NCI-H2107 treated with DMSO at 0.1 percent for 48 hours (cell line): Measurements from ENCODE around the gene FAM153A.
"Not testable (repeated sequence)": the region's sequence is repeated elsewhere in the genome, so short reads cannot be mapped to it uniquely, and the experiment has no call there.

ENCODE experiments used
- DNase-seq: peaks from one replicate; lab custom pipeline; 2025; ENCODE audit not compliant: unreplicated experiment; lab: John Stamatoyannopoulos, UW

Gene FAM153A

DNA sequence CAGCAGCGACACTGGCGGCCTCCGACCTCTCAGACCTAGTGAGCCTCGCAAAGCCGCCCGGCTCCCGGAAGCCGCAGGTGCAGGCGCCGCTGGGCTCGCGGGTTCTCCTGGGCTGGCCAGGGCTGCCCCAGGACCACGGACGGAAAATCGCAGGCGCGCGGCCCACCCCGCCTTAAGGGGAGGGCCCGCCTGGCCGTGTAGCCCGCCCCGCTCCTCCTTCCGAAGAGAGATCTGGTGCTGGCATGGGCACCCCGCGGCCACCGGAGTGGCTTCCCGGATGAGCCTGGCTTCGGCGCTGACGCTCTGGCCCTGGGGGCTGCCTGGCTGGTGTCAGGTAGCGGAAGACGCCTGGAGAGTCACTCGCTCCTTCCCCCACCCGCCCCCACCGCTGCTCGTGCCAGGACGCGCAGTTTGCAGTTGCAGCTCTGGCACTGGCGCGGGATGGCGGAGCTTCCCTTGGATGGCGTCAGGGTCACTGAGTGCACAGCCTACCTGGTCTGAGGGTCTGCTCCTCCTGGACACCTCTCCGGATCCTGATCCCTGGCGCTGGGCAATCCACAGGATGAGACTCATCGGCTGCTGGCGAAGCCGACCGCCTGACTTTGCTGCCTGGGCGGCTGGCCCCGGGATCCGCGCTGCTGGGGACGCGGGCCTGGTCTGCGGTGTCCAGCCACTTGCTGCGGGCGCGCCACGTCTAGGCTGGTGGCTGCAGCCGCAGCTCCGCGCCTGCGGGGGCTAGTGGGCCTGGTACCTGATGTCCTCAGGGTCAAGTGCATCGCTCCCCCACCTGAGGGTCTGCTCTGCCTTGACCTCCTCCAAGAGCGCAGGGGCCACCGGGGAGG lies at the start of gene FAM153A:
FAM153A (minus strand) TSS at position 108 of the 842 bp plus-strand sequence.
- DNase-seq = not testable (repeated sequence)

DNA sequence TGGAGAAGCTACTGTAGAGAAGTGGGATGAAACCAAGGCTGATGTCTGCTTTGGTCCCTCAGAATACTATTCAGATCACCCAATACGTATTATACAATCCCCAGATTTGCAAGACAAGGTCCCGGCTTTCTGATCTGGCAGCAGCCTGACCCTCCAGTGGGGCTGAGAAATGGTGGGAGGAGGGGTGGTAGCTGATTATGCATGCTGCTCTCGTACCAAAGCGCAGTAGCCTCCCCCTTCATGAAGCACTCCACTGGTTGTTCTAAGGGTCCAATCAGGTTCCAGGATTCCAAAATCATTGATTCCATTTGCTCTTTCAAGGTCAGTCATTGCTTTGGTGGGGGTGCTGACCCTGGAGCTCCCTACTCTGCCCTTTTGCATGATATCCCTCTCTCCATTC lies 49.6 kb upstream of the FAM153A start:
- not testable (repeated sequence) for DNase-seq

DNA sequence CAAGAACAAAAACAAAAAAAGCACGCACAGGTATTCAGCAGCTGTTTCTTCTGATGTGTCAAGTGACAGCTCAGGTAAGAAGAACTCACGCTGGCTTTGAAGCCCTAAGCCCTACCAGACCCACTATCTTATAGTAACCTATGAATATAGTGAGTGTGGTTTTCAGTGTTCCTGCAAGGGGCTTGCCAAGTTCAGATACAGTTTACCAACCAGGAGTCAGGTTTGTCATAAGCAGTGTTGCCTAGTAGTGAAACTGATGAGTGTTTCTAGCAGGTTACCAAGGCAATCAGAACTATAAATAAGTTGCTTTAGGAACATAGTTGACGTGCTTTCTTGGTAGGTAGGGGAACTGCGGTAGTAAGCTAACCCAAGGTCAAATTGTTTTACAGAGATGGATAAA lies 43.4 kb upstream of the FAM153A start:
- not testable (repeated sequence) for DNase-seq

DNA sequence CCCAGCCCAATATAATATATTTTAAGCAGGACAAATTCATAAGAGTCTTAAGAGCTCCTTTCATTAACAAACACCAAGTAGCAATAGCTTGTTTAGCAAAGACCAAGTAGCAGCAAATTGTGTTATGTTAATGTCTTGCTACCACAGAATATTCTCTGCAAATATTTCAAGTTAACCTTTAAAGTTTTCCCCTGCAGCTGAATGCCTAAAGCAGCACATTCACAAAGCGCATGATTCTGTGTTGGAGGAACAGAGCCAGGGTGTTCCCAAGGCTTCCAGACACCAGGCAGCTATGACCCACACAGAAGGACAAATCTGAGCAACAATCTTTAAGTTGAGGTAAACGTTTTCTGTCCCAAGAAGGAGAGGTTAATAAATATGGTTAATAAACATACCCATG lies 42.1 kb upstream of the FAM153A start:
- DNase-seq = not testable (repeated sequence)

DNA sequence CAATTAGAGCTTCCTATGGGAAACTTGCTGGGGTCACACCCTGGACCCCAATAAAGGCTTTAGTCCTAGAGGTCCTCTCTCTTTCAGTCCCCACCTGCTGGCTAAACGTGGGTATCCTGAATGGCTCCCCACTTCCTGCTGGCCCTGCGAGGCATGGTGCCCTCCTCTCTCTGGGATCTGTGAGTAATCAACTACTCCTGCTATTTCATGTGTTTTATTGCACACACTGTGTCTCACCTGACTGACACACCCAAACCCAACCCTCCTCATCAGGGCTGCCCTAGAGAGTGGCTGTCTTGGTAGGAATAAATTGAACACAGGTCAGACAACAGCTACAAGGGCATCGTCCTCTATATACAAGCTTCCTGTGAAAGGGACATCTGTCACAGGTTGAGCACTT lies 39.8 kb upstream of the FAM153A start:
- not testable (repeated sequence) for DNase-seq

DNA sequence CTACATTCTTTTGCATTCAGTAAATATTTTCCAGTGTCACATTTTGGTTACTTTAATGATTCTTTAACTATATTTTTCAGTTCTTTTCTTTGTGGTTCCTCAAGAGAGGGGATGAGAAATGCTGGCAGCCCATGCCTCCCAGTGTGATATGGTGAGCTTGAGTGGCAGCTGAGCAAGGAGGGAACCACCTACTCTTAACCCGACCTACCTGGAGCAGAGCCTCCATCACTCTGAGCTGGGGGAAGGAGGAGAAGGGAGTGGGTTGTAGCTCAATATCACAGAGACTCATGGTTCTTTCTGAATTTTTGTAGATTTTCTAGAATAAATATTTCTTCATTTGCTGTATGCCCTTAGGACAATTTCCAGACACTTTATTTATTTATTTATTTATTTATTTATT lies 37.0 kb upstream of the FAM153A start:
- not testable (repeated sequence) for DNase-seq

DNA sequence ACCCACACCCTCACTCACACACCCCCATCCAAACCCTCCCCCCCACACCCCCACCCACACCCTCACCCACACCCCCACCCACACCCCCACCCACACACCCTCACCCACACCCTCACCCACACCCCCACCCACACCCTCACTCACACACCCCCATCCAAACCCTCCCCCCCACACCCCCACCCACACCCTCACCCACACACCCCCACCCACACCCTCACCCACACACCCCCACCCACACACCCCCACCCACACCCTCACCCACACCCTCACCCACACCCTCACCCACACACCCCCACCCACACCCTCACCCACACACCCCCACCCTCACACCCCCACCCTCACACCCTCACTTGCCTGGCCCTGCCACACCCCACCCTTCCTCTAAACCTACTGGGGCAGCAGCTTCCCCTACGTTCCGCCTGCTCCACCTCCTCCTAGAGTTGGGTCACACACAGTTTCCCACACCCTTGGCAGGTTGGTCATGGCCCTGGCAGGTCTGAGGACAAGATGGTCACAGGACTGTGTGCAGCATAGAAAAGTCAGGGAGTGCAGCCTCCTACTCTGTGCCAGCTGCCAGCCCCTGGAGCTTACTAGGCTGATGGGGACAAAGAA lies 30.2 kb upstream of the FAM153A start:
- DNase-seq = not testable (repeated sequence)

DNA sequence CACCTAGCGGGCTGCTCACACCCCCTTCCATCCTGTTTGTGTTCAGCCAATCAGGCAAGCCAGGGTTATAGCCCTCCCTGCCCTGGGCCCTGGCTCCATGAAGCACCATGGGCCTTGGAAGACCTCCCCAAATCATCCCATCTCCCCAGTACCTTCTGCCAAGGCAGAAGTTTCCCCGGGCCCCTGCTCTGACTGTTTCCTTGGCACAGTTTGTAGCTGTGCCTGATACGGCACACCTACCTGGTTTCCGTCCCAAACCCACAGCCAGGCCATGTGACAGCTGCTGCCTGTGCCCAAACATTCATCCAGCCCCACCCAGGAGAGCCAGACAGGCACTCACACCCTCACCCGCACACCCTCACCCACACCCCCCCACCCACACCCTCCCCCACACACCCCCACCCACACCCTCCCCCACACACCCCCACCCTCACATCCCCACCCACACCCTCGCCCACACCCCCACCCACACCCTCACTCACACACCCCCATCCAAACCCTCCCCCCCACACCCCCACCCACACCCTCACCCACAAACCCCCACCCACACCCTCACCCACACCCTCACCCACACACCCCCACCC lies 29.6 kb upstream of the FAM153A start:
- DNase-seq = not testable (repeated sequence)

DNA sequence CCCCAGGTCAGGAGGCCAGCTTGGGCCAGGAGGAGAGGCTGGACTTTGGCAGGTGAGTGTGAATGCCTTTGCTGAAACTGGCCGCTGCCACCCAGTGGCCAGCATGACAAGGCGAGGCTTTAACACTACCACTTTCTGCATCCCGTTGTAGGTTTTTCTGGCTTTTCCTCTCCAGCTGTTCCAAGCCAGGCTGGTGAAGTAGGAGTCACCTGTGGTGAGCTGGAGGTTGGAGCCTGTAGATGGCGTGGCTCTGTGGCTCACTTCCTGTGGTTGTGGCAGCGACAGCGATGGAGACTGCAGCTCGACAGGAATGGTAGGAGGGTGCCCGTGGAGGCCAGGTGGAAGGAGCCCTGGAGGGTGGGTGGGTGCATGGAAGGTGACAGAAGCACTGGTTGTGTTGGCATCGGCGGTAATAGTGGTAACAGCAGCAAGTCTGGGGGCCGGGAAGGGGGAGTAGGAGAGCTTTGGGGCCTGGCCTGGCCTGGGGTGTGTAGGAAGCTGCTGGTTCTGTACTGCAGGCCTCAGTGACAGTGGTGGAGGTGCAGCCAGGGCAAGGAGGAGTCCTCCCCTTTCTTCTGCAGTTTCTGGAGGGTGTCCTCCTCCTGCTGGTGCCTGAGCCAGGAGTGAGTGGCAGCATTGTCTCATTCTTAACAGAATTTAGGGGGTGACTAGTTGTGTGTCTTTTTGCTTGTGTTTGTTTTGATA lies 26.7 kb upstream of the FAM153A start:
- DNase-seq = not testable (repeated sequence)

DNA sequence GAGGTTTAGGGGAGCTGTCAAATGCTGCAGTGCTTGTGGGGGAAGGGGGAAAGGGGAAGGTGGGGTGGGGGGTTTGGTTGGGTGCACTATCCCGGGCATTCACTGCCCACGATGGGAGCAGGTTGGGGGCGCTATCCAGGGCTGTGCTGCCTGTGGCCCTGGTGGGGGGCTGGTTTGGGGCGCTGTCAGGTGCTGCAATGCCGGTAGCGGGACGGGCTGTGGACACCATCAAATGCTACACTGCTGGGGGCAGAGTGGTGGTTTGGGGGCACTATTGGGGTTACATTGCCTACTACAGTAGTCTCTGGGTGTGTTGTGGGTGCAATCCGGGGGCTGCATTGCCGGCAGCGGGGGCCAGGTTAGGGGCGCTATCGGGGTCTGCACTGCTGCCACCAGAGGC lies 25.7 kb upstream of the FAM153A start:
- not testable (repeated sequence) for DNase-seq

DNA sequence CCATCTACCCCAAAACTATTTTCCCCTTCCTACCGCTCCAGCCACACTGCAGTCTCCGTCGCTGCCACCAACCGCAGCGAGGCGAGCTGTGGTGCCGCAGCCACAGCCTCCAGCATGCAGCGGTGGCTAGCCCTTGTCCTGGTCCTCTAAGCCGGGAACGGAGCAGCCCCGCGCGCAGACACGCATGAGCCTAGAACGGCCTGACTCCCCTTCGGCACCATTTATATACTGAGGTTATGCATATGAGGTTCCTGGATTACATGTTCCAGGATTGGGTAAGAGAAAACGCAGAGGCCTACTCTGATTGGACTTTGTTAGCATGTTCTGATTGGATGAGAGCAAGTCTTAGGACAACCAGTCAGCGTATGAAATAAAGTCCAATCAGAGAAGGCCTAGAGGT lies 24.6 kb upstream of the FAM153A start:
- not testable (repeated sequence) for DNase-seq

DNA sequence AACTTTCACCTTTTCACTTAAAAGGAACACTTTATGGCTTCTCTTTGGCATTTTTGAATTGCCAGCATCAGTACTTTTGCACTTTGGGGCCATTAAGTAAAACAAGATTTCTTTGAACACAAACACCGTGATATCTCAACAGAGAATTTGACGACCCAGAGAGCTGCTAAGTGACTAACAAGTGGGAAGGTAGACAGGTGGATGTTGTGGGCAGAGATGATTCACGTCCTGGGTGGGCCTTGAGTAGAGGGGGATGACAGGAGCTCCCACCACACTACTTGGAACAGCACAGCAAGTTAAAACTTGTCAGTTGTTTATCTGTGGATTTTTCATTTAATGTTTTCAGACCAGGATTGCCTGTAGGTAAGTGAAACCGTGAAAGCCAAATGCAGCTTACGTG lies 18.7 kb upstream of the FAM153A start:
- DNase-seq = not testable (repeated sequence)

DNA sequence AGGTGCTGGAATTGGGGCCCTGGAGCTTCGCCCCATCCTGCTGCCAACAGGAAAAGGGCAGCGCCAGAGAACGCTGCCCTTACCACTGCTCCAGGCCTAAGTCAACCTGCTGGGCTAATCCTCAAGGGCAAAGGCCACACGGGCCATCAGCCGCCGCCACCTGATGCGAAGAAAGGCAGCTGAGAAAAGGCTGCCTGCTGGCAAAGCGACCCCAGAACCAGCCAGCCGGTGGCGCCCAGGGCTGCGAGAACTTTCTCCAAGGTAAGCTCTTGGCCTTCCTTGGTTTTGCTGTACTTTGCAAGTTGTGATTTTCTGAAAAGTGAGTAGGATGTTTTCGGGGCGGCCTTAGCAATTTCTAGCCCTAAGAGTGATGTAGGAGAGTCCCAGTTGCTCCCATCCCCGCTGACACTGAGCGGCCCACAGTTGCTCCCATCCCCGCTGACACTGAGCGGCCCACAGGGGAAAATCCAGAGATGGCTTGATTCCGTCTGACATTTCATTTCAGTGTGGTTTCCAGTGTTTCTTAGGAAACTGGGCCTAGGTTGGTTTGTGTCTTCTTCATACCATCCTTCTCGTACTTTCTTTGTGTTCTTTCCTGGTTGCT lies 15.6 kb upstream of the FAM153A start:
- DNase-seq = not testable (repeated sequence)

DNA sequence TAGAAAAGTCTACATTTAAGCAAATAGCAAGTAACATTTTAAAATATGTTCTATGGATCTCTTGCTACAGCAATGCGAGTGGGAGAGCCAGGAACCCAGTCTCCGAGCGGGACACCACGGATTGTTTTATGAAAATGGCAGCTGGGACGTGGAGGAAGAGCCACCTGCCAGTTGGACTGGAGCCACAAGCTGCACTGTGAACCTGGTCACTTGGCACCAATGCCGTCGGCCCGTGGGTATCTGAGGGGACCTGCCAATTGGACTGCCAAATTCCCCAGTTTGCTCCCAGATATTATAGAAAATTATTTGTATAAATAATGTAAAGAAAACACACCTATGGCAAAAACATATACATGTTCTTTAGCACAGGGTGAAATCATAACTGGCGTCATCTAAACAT lies 10.6 kb upstream of the FAM153A start:
- not testable (repeated sequence) for DNase-seq

DNA sequence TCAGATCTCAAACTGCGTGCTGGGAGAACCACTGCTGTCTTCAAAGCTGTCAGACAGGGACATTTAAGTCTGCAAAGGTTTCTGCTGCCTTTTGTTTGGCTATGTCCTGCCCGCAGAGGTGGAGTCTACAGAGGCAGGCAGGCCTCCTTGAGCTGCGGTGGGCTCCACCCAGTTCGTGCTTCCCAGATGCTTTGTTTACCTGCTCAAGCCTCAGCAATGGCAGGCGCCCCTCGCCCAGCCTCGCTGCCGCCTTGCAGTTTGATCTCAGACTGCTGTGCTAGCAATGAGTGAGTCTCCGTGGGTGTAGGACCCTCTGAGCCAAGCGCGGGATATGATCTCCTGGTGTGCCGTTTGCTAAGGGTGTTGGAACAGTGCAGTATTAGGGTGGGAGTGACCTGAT lies 8.9 kb upstream of the FAM153A start:
- DNase-seq = not testable (repeated sequence)

DNA sequence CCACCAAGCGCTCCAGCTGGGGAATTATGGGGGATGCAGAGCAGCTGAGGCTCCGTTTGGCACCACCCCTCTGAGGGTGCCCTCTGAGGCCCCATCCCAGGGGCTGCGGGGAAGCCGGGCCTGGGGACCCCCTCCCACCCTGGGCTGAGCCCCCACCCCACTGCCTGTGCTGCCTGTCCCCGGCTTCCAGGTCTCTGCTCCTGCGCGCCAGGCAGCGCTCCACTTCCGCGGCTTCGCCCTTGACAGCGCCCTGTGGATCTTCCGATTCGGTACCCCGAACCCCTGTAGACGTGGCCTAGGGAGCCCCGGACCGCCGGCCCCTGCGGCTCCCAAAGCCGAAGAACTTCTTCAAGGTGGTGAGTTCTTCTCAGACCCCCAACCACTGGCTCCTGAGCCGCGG lies 530 bp downstream of the FAM153A start:
- DNase-seq = not testable (repeated sequence)

DNA sequence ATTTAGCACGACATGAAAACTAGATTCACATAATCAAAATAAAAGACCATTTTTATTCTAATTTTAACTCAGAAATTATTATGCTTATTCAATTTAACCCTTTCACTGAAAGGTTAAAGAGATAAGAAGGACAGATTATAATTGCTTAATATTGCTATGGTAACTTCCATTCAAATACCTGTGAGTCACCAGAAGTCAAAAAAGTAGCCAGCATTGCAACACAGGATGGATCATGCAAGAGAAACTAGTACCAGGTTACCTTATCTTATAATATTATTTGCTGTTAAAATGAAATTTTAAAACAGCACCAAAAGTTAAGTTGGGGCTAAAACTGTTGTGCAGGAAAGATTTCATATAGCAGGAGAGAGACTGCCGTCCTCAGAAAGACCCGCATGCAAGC lies 11.5 kb downstream of the FAM153A start:
- not testable (repeated sequence) for DNase-seq

DNA sequence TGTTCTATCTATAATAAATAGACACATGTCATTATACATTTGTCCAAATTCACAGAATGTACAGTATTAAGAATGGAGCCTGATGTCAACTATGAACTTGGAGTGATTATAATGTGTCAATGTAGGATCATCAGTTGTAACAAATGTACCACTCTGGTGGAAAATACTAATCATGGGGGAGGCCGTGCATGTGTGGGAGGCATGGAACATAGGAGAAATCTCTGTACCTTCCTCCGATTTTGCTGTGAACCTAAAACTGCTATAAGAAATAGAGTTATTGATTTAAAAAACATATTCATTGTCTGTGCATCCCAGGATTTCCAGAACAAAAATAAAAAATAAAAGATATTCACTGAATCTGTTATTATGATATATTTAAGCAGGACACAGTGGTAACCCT lies 12.1 kb downstream of the FAM153A start:
- not testable (repeated sequence) for DNase-seq

DNA sequence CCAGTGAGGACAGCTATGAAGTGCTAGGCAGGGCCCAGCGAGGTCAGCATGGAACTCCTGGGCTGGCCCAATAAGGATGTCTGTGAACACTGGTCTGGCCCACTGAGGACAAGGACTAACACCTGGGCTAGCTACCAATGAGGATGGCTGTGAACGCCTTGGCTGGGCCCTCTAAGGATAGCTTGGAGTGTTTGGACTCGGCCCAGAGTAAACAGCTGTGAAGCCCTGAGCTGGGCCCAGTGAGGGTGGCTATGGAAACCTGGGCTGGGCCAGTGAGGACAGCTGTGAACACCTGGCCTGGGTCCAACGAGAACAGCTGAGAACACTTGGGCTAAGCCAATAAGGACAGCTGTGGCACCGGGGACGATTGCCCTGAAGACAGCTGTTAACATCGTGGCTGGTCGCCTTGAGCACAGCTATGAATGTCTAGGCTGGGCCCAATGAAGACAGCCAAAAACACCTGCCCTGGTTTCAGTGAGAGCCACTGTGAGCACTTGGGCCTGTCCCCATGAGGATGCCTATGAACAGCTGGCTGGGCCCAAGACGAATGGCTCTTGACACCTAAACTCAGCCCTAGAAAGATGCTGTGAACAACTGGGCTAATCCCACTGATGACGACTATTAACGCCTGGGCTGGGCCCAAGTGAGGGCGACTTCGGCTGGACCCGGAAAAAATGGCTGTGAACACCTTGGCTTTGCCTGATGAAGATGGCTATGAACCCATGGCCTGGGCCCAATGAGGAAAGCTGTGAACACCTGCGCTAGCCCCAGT lies 18.8 kb downstream of the FAM153A start:
- not testable (repeated sequence) for DNase-seq

DNA sequence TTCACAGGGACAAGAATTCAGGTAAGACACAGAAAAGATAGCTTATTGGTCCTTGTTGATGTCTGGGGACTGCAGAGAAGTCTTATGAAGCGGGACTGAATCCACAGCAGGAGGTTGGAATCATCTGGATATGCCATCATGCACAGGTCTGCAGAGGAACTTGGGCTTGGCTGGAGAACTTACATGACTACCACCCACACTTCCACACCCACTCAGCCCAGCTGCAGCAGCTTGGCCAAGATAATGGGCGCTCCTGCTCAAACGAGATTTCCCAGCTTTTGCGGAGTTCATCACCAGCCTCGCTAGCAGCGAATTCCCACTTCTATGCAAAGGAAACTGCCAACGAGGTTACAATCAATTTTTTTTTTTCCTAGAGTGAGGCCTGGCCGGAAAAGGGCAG lies 21.7 kb downstream of the FAM153A start:
- DNase-seq = not testable (repeated sequence)
